ENCODE data around the gene RAB3B.

Gene RAB3B

DNA sequence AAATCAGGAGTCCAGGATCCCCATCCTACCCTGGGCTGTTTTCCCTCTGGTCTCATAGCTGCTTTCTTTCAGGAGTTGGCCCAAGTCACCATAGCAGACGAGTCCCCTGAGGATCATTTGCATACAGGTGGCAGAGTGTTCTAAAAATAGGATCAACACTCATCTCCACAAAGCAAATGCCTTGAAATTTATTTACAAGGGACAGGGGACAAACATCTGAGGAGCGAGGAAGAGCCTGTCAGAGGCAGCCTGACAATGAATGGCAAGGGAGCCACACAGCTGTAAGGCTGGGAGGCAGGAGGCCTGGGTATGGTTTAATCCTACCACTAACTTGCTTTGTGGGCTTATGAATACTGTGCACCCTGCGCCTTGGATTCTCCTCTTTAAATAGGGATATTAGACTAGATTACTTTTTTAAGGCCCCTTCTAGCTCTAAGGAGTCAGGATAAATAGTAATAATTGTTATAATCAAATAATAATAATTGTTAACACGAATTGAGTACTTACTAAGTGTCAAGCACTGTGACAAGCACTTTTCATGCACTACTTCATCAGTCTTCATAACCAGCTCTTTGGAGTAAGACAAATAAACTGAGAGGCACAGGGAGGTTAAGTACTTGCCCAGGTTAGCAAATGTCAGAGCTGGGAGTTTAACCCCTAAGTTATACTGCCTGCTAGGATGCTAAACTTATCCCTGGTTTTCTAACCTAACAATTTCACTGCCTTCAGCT, 34.5 kb downstream of the RAB3B start:
- DNase-seq = no peak

DNA sequence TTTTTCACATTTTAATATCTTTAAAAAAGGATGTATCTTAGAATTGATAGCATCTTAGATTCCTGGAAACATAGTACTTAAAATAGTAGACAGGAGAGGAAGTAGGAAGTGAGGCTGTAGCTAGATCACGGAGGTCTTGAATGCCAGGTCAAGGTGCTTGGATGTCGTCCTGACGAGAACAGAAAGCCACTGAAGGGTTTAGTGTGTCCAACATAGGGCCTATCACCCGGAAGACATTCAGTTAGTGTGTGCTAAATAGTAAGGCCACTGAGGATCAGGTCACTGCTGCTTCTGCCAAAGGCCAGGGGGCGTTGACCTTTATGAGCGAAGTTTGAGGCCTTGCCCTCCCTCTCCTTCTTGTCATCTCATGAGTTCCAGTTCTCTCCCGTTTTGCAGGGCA, 35.7 kb downstream of the RAB3B start:
- no peak for DNase-seq

DNA sequence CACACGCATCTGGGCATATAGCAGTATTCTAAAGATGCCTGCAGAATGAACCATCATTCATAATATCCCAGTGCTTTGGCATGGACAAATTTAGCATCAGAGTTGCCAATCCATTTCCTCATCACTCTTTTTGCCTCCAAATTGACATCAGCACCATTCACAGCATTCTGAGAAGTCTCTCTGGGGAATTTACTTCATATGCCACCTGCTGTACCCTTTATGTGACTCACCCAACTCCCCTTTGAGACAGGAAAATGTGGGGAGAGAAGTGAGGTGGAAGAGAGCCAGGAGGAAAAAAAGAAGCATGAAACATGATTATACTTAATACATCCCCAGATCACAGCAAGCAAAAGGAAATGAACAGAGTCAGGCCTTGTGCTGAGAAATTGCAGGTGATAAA, 37.4 kb downstream of the RAB3B start:
- DNase-seq = no peak

DNA sequence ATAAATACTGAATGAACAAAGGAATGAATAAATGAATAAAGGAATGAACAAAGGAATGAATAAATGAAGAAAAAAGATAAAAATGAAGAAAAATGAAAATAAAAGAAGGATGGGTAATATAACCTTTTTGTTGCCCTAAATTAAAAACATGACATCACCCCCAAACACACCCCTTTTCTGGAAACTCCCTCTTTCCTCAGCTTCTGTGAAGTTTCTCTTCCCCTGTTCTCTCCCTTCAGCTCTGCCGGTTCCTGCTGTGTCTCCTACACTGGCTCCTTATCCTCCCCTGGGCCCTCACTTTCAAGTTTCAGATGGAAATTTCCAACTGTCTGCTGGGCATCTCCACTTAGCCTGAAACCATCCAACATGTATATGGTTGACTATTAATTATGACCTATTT, 37.9 kb downstream of the RAB3B start:
- DNase-seq = no peak

DNA sequence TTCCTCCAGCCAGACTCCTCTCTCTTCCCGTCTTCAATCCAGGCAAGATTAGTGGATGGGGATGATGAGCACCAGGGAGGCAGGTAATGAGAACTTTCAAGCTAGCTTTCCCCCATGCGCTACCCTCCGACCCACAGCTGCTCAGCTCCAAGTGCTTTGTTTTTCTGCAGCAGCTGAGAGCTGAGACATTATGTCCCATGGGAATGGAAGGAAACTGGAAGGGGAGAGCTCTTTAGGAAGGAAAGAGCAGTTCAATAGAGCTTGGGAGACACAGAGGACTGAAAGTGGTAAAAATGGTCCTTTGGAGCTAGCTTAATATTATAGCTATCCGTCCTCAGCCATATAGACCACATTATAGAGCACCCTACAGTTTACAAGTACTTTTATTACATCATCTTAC, 39.8 kb downstream of the RAB3B start:
- no peak for DNase-seq

DNA sequence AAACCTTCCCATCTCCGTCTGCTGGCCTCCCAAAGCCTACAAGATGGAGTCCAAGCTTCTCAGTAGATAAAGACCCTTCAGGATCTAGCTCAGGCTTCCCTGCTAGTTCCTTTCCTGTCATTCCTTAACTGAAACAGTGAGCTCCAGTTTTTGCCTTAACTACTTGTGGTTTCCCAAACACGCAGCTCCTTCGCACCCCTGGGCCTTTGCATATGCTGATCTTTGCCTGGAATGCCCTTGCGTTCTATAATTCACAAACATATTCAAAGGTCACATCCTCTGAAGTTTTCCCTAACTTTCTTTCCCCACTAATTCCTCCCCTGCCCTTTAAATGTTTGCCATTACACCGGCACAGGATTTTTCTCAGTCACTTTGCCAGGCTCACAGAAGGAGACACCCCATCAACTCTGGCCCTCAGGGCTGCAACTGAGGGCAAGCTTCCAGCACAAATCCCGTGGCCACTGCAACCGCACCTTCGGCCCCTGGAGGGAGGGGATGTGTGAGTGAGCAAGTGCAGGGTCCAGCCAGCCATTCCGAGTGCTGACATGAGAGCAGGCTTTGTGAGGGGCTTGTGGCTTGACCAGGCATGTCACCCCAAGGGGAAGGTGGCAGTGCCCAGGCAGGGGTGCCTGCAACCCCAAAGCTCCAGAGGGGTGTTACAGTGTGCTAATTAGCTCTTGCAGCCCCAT, 41.3 kb downstream of the RAB3B start:
- no peak for DNase-seq

DNA sequence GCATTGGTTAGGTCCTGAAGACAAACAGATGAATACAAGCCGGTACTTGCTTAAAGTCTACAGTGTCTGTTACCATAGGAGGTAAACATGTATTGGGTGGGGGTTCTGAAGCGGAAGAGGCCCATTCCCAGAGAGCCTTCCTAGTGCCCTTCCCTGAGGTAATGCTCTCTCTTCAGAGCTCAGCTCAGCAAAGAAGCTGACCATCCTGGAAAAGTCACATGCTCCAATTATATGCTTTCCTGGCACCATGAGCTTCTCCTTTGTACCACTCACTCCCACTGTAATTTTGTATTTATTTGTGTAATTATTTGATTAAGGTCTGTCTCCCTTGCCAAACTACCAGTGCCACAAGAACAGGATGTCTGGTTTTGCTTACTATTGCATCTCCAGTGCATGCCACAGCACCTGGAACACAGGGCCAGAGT, 42.0 kb downstream of the RAB3B start:
- DNase-seq = no peak

DNA sequence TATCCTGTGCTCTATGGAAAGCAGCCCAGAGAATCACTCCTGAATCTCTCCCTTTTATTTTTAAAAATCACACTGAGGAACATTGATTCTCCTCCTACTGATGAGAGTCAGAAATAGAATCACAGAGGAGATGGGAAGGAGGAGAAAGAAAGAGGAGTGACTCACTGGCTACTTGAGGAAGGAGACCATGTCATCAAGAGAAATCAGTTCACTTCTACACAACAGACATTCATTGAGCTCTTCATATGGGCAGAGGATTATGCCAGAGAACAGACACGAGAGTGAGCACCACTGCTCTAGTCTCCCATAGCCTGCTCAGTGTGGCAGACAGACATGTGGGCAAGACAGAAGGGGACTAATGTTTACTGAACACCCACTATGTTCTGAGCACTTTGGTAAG, 44.2 kb downstream of the RAB3B start:
- DNase-seq = no peak

DNA sequence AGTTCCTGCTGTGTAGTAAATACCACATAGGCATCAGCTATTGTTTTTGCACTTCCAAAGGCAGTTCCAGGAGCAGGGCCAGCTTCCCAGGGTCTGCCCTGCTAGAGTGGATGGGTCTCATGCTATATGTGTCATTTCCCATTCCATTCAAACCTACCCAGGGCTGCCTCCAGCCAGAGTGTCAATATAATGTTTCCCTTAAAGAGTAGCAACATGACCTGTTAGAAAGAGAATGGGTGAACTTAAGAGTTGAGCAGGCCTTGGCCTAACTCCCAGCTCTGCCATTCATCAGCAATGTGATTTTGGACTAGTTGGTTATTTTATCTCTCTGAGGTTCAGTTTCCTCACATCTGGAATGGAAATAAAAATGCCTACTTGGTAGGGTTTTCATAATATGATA, 44.9 kb downstream of the RAB3B start:
- DNase-seq = no peak

DNA sequence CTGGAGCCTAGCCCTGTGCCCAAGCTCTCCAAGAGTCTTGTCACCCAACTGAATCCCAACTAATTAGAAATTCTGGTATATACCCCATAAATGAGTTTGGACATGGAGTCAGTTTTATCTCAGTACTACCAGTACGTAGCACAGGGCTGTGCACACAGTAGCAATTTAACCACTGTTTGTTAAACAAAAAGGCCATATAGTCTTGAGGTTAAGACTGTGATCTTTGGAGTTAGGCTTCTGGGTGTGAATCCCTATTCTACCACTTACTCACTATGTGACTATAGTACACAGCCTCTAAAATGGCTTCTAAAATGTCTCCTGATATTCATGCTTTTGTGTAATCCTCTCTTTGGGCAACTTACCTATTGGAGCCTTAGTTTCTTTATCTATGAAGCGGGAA, 48.2 kb downstream of the RAB3B start:
- DNase-seq = no peak

DNA sequence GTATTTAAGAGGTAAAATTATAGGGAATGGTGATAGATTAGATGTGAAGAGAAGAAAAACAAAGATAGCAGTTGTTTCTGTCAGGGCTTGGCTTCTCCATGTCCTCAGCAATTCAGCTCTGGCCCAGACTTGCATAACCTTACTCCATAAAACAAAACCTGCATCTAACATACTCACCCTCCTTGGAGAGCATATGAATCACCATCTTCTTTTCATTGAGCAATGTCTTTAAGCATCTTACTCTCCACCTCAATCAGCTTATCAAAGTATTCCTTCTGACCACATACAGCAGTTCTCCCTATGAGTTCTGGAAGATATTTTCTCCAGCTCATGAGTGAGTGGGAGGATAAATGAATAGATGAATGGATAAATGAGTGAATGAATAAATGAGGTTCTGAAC, 49.0 kb downstream of the RAB3B start:
- DNase-seq = no peak

DNA sequence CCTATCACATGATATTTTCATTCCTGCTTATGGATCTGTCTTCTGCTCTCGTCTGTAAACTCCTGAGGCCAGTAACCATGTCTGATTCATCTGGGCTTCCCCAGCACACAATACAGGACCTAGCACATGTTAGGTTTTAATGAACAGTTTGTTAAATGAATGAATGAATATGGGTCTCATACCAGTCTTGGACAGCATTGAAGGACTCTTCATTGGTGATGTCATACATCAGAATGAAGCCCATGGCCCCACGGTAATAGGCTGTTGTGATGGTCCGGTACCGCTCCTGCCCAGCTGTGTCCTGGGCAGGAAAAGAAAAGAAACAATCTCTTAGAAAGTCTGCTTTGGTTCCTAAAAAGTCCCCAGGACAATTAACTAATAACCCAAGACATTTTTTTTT, 53.4 kb downstream of the RAB3B start:
- no peak for DNase-seq

DNA sequence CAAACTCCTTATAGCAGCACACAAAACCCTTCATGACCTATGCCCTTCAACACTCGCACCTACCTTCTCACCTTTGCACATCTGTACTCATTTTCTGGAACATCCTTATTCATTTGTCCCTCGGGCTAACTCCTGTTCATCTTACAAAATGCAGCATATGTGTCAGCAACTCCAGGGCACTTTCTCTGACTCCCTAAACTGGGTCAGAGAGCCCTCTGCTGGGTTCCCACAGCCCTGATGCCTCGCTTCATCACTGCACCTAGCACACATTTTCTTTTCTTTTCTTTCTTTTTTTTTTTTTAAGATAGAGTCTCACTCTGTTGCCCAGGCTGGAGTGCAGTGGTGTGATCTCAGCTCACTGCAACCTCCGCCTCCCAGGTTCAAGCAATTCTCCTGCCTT, 54.0 kb downstream of the RAB3B start:
- DNase-seq = no peak

DNA sequence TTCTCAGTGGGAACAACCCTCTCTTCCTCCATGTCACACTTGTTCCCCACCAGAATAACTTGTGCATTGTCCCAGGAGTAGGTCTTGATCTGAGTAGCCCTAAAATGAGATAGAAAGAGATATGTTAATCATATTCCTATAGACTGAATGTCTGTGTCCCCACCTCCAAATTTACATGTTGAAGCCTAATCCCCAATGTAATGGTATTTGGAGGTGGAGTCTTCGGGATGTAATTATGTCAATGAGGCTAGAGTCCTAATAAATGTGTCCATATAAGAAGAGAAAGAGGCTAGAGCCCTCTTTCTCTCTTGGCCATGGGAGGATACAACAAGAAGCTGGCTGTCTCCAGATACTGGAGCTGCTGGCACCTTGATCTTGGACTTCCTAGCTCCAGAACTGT, 57.2 kb downstream of the RAB3B start:
- no peak for DNase-seq

DNA sequence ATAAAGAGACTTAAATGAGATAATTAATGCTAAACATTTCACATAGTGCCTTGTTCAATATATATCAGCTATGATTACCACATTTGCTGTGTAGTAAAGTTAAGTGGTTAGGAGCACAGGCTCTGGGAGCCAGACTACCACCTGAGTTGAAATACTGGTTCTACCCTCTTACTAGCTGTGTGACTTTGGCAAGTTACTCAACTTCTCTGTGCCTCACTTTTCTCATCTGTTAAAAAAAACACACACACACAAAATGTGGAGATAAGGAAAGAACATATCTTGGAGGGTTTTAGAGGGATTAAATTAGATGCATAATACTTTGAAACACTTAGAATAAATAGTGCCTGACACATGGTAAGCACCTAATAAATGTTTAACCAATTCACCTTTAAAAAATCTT, 60.2 kb downstream of the RAB3B start:
- DNase-seq = no peak

DNA sequence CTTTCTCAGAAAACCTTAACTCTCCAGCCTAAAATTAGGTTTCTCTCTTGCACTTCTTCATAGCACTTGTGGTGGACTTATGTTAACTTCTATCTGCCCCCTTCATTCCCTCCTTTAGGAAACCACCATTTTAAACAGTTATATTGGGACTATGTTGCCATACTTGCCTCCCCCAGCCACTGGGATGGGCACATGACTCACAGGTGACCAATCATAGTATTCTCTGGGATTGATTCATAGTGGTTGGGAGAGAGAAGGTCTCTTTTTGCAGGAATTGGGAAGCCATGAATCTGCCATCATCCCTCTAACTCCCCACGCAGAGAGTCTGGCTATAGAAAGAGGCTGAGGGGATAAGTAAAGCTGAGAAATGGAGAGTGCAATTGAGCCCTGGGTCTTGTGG, 61.6 kb downstream of the RAB3B start:
- DNase-seq = no peak

DNA sequence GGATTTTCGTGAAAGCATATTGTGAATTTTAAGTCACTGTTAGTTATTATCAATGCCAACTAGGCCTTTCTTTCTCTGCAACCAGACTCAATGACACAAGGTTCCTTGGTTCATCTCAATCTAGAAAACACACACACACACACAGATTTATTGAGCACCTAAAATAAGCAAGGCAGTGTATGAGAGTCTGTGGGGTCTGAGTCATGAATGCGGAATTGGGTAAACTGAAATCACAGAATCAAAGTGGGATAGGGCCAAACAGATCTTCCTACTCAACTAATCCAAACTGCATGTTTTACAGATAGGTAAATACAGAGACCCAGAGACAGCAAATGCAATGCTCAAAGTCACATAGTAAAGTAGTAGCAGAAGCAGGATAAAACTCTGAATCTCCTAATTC, 63.5 kb downstream of the RAB3B start:
- DNase-seq = no peak

DNA sequence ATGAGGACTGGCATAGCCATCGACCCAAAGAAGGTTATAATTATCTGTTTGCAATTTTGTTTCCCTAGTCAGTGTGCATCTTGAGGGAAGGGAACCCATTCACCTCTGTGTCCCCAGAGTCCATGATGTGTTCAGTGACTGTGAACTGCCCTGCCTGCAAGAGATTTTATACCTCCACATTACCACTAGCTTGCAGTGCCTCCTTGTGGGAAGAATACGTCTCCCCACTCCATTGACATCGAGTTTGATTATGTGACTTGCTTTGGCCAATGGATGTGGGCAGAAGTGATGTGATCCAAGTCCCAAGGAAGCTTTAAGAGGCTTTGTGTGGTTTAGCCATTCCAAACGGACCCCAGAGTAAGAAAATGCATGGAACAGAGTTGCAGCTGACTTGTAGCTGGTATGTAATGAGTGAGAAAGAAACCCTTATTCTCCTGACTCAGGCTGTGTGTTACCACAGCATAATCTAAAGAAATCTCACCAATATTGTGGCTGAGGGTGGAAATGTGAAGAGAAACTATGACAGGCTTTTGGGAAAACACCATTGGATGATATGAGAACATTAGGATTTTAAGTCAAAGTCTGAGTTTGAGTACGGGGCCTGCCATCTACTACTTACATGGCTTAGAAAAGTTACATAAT, 64.2 kb downstream of the RAB3B start:
- DNase-seq = no peak

DNA sequence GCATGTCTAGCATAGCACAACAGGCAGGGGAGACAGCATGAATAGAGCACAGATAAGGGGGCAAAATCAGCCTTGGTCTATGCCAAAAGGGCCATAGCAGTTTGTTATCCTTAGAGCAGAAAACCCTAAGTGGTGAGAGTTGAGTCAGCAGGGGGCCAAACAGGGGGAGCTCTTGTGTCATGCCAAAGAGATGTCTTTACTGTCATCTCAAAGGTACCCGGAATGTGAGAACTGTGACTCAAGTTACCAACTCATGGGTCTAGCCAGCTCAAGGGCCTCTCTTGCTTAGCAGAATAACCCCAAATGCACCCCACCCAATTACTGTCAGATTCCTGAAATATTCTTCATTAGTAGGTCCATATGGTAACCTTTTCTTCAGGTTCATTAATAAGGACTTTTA, 66.0 kb downstream of the RAB3B start:
- no peak for DNase-seq

DNA sequence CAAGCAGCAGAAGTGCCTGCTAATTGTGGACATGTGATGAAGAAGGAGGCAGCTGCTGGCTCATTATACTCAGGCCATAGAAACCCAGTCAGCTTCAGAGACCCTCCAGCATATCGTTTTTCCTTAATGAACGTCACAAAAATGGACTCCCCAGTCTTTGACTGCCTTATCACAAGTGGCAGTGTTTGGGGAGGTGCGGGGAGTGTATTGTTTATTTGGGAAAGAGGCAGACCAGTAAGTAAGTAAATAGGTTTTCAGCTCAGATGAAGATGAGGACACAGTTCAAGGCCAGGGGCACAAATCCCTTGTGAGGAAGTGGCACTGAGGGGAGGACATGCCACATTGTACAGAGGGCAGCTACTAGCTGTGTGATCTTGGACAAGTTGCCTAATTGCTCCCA, 68.5 kb downstream of the RAB3B start:
- no peak for DNase-seq

DNA sequence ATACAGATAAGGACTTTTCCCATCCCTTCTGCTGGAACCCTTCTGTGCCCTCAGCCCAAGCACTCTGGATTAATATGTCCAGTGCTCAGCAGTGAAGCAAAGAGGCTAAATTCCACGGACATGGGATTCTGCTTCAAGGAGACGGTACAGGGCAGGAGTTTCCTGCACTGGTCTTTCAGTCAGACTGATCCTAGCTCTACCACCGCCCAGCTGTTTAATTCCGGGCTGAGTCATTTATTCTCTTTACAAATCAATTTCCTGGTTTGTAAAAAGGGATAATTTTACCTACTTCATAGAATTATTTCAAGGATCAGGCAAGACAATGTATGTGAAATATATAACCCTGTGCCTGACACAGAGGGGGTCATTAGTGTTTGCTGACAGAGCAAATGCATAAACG, 70.4 kb downstream of the RAB3B start:
- DNase-seq = no peak

DNA sequence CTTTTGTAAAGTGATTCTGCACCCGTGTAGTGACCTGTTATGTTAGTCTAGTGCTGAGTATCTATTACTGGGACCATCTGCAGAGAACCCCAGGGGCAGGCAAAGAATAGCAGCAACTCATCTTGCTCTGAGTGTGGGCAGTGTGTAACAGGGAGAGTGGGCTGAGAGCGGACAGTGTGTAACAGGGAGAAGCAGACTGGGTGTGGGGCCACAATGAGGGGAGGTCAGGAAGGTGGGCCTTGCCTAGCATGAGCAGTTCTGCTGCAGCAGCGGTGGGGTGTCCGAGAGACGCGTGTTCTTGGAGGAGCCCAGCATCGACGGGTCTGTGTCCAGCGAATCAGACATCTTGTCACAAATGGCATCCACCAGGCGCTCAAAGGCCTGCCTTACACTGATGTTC, 70.8 kb downstream of the RAB3B start:
- no peak for DNase-seq

DNA sequence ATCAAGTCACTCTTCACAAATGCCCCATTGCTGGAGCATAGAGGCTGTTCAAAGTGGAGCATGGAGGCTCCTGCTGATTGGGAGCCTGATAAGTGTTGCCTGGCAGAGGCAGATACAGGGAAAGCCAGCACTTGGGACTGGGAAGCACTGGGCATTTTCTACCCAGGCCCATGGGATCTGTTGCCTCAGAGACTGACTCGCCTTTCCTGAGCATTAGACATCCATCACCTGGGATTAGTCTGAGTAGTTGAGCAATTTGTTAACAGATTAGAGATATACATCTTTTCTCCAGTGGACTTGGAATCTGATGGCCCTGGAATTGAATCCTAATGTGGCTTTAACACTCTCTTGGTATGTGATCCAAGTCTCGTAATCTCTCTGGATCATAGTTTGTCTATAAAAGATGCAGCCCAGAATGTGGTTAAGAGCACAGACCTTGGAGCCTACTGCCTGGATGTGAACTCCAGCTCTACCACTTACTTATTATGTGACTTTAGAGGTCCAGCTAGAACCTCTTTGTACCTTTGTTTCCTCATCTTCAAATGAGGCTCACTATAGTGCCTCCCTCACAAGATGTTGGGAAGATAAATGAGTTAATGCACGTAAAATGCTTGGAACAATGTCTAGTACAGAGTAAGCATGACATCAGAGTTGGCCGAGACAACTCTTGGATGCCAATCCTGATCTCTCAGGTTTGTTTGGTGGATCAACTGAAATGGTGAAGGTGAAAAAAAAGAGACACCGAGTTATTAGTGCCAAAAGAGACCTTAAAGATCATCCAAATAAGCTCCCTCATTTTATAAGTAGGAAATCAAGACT, 73.7 kb downstream of the RAB3B start:
- no peak for DNase-seq

DNA sequence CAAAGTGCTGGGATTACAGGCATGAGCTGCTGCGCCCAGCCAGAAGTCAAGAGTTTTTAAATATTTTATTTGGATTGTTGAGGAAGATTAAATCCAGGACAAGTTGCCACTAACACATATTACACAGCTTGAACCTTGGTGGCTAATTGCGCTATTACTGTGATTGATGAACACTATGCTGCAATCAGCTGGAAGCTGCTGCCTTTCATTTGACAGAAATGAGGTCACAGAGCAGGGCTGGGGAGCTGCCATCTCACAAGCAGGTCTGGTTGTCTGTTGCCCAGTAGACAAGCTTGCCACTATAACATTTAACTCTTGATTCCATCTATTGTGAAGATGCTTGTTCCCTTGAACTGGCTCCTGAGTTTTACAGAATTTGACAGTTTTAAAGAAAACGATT, 74.5 kb downstream of the RAB3B start:
- no peak for DNase-seq

Data from kidney glomerular epithelial cell (primary cell).